HFF-Myc (cell line): Measurements from ENCODE around the gene SLC22A8.
A peak's percentile ranks its signal among the peaks of the same experiment; 100 is the strongest.

ENCODE experiments used
- DNase-seq: peaks from one replicate; pipeline ENCODE4 v3.0.0-alpha.2; 2011; ENCODE audit warnings: low read depth; ENCODE audit errors: extremely low read depth
- H3K4me3 ChIP-seq: replicated peaks from 2 replicates; pipeline ENCODE4 v1.5.1; 2011; ENCODE audit warnings: low read depth, mild to moderate bottlenecking, control low read depth, low read length
- CTCF ChIP-seq: IDR thresholded peaks from 2 replicates; pipeline ENCODE4 v1.5.1; 2012; ENCODE audit warnings: mild to moderate bottlenecking, low read depth, low read length, control low read depth; ENCODE audit errors: missing control alignments

SLC22A8 gene

GRCh38 chr11:62980133-62980760 lies 35.4 kb downstream of the SLC22A8 start:
- no peak for DNase-seq
- no peak for TF ChIP-seq CTCF

DNA sequence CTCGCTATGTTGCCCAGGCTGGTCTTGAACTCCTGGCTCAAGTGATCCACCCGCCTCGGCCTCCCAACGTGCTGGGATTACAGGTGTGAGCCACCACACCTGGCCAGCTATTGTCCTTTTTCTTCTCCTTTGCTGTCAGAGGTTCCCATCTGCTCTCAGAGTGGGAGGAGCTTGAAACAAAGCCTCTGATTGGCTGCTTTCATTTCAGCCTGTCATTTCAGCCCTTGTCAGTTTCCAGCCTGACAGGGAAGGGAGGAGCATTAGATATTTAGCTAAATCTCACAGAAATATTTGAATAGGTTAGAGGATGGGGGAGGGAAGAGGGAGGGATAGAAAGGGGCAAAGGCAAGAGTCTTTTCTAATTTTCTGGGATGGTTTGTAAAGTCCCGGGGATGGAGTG lies 39.5 kb downstream of the SLC22A8 start:
- no peak overlapping the region for H3K4me3 ChIP-seq
- no peak for DNase-seq
- TF ChIP-seq CTCF: no peak

More at GRCh38 chr11:62980133-62980760, 35.4 kb downstream of the SLC22A8 start:
- no peak overlapping the region for H3K4me3 ChIP-seq

DNA sequence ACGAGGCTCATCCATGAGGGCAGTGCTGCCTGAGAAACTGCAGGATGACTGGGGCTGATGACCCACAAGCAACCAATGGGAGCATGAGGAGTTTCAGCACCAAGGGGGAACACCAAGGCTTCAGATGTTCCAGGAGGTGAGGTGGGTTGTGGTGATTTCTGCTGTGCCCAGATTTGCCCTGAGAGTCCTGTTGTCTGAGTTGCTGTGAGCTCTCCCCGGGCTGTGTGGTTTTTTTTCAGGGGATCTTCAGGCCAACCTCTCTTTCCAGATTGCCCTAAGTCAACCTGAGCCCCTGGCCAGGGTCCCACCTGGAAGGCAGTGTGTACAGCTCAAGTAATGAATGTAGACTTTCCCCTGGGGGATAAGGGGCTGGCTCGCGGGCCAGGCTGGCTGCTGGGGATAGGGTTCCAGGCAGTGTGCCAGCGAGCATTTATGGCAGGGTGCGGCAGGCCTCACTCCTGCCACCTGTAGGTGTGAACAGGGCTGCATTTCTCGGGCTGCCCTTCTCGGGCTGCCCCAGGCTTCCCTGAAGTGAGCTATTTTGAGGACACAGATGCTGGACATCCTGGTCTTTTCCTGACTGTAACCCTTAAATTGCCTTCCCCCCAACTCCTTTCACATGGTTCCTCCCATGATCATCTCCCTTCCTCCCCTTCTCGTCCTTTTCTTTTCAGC lies 40.7 kb downstream of the SLC22A8 start:
- peak; percentile 51 for TF ChIP-seq CTCF
- DNase-seq: peak; percentile 17
- H3K4me3 ChIP-seq: no peak overlapping the region

GRCh38 chr11:62965574-62965973 lies 50.1 kb downstream of the SLC22A8 start:
- no peak for TF ChIP-seq CTCF
- H3K4me3 ChIP-seq: no peak overlapping the region
- no peak for DNase-seq

DNA sequence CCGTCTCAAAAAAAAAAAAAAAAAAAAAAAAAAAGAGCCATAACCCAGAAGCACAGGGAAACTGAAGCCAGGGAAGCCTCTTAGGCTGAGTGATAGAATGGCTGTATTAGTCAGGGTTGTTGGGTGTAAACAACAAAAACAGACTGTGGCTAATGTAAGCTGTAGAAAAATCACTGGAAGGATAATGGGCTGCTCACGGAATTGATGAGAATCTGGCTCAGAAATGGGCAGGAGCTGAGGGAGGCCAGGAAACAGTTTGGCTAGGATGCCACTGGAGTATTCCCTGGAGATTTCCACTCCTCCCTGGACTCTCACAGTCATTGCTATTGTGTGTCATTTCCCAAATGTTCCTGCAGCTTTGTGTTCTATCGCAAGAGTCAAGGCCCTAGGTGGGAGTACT lies 53.2 kb downstream of the SLC22A8 start:
- H3K4me3 ChIP-seq: no peak overlapping the region
- no peak for TF ChIP-seq CTCF
- DNase-seq: no peak

DNA sequence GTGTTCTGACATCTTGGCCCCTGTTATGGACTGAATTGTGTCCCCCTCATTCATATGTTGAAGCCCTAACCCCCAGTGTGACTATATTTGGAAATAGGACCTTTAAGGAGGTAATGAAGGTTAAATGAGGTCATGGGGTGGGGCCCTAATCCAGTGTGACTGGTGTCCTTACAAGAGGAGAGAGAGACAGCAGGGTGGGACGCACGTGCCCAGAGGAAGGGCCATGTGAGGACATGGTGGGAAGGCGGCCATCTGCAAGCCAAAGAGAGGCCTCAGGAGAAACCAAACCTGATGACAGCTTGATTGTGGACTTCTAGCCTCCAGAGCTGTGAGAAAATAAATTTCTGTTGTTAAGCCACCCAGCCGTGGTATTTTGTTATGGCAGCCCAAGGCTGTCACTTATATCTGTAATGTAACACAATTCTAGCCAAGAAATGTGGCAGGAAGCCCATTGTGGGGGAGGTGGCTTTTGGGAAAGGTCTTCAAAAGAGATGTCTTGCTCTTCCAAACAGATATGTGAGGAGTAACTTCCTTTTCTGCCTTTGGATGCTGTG lies 54.5 kb downstream of the SLC22A8 start:
- H3K4me3 ChIP-seq: no peak overlapping the region
- no peak for TF ChIP-seq CTCF
- no peak for DNase-seq
